Measurements from ENCODE around the gene ATP11A. TPM values are rescaled to one million over a fixed set of nuclear protein-coding genes. Genes with fewer than 3 reads are reported as not detected.

The ATP11A gene
- total and polyA plus RNA-seq, 4 donors = 3.1 to 68.1 (median 28.6) TPM

DNA sequence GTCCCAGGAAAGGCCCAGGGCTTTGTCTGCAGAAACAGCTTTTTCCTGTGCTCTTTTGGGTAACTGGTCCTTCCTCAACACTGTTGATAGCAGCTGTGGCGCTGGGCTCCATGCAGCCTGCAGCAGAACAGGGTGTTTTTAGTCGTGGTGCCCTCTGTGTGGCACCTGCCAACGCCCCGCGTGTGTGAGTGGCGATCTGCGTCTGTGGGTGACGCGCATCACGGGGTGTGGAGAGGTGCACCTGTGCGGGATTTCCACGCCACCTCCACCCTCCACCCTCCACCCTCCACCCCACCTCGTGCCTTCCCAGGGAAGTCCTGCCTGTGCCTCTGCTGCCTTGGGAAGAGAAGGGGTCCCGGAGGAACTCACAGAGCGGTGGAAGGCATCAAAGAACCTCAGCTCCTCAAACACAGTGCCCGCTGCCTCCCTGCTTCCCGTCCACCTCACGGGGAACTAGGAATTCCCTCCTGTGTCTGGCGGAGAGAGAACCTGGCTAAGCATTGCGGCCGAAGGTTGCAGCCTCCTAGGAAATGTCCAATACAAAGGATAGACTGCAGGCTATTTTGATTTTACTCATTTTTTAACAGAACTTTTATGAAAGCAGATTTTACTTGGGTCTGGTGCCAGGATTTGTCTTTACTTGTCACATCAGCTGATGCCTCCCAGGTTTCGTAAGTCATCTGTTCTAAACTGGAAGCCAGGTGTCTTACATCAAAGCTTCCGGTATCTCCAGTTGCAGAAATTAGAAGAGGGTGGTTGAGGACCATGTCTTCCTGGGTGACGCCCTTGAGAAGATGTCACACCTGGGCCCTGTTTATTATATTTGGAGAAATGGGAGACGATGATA lies 84.0 kb downstream of the ATP11A start:
- Histone ChIP-seq H3K9me3 (ENCODE audit: control insufficient read depth, low read length) (no peaks in the 10 kb centered on the region), H3K4me3 (ENCODE audit: low read length in 2 of 2) (no peak overlapping the region), H3K27me3 (ENCODE audit: control insufficient read depth in 1 of 2, insufficient read depth in 2 of 2, low read length in 1 of 2) (no peaks in the 10 kb centered on the region), H3K36me3 (ENCODE audit: control insufficient read depth in 1 of 2, insufficient read depth in 2 of 2, low read length in 1 of 2) (no peaks in the 10 kb centered on the region), H3K27ac (ENCODE audit: low read depth in 1 of 2, low read length in 2 of 2) (no peak overlapping the region), H3K4me1 (ENCODE audit: control insufficient read depth in 1 of 2, insufficient read depth in 2 of 2, low read length in 2 of 2) (no peaks in the 10 kb centered on the region)
- intact Hi-C loops (cut with DNase I) = no loop called here
- ATAC-seq (ENCODE audit: low FRiP score) (no peak), DNase-seq (peak in 1 of 2 donors; percentile 65)
- 95% methylated on average over 24 to 25 of the region's 25 CpGs for WGBS, 2 donors

DNA sequence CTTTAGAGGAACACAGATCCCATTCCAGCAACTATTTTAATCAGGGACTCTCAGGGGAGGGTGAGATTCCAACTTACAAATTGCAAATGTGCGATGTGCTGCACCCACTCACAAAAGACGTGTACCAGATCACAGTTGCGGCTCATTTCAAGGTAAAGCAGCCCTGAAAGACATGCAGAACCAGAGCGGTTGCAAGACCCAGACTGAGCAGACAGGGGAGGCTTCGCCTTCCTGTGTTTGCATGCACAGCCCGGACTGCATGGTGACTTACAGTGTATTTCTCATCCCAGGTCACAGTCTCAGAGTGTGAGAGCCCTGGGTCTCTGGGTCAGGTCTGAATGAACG lies 84.6 kb downstream of the ATP11A start:
- ATAC-seq (ENCODE audit: low FRiP score) = no peak
- intact Hi-C loops (cut with DNase I) = no loop called here
- no peaks in the 10 kb centered on the region for H3K9me3 ChIP-seq (ENCODE audit: control insufficient read depth, low read length)
- no peaks in the 10 kb centered on the region for H3K4me1 ChIP-seq (ENCODE audit: control insufficient read depth in 1 of 2, insufficient read depth in 2 of 2, low read length in 2 of 2)
- H3K27me3 ChIP-seq (ENCODE audit: control insufficient read depth in 1 of 2, insufficient read depth in 2 of 2, low read length in 1 of 2) = no peaks in the 10 kb centered on the region
- no peaks in the 10 kb centered on the region for H3K36me3 ChIP-seq (ENCODE audit: control insufficient read depth in 1 of 2, insufficient read depth in 2 of 2, low read length in 1 of 2)
- DNase-seq = peak in 1 of 2 donors; percentile 43
- no peak overlapping the region for H3K27ac ChIP-seq (ENCODE audit: low read depth in 1 of 2, low read length in 2 of 2)
- H3K4me3 ChIP-seq (ENCODE audit: low read length in 2 of 2) = no peak overlapping the region
- 96 to 97% methylated on average over 7 of the region's 7 CpGs for WGBS, 2 donors

DNA sequence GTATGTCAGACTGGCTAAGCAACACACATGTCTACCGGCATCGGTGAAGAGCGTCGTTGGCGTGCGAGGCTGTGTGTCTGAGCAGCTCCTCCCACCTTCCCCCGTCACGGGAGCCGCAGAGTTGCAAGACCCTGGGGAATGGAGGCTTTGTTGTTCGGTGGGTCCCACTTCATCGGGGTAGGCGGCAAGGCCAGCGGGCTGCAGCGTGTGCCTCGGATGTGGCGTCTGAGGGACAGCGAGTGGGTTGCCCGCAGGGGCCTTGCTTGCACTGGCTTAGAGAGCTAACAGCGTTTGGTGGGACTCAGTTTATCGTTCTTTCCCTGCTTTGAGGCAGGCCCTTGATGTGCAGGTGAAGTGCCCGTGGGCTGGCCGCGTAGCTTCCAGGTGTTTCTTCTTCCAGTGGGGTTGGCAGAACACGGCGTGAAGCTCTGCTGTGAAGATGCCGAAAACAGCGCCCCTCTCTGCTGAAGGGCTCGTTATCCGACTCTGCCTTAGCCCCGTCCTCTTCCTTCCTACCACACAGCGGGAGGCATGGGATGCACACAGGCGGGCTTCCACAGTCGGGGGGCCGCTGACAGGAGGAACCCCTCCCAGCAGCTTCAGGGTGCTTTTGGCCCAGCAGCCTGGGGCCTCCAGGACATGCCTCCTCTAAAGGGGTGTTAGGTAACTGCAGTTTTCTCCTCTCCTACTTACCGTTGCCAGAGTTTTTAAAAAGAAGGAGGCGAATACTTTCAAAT lies 85.2 kb downstream of the ATP11A start:
- DNase-seq (peak in 1 of 2 donors; percentile 68), ATAC-seq (ENCODE audit: low FRiP score) (no peak)
- intact Hi-C loops (cut with DNase I) = no loop called here
- 94 to 96% methylated on average over 36 of the region's 36 CpGs for WGBS, 2 donors
- H3K9me3 ChIP-seq (ENCODE audit: control insufficient read depth, low read length) = no peaks in the 10 kb centered on the region
- no peaks in the 10 kb centered on the region for H3K4me1 ChIP-seq (ENCODE audit: control insufficient read depth in 1 of 2, insufficient read depth in 2 of 2, low read length in 2 of 2)
- no peaks in the 10 kb centered on the region for H3K36me3 ChIP-seq (ENCODE audit: control insufficient read depth in 1 of 2, insufficient read depth in 2 of 2, low read length in 1 of 2)
- no peaks in the 10 kb centered on the region for H3K27me3 ChIP-seq (ENCODE audit: control insufficient read depth in 1 of 2, insufficient read depth in 2 of 2, low read length in 1 of 2)
- no peak overlapping the region for H3K4me3 ChIP-seq (ENCODE audit: low read length in 2 of 2)
- no peak overlapping the region for H3K27ac ChIP-seq (ENCODE audit: low read depth in 1 of 2, low read length in 2 of 2)

DNA sequence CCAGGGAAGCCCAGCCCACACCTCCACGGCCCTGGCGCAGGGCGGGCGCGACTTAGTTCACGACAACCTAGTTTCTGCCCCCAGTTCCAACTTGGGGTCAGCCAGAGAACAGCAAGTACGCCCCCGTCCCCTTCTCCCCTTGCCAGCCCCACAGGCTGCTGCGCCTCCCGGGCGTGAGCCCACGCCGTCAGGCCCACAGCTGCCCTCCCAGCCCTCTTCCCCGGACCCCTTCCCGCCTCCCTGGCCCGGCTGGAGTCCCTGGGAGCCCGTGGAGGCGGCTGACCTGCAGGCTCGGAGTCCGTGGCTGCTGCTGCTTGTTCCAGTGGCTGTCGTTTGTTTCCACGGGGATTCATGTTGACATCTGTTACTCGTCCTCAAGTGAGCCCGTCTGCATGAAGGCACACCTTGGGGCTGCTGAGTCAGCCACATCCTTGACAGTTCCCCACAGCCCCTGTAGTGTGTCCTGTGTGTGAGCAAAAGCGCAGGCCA lies 86.0 kb downstream of the ATP11A start:
- Histone ChIP-seq H3K4me1 (ENCODE audit: control insufficient read depth in 1 of 2, insufficient read depth in 2 of 2, low read length in 2 of 2) (no peaks in the 10 kb centered on the region), H3K9me3 (ENCODE audit: control insufficient read depth, low read length) (no peaks in the 10 kb centered on the region), H3K27ac (ENCODE audit: low read depth in 1 of 2, low read length in 2 of 2) (no peak overlapping the region), H3K36me3 (ENCODE audit: control insufficient read depth in 1 of 2, insufficient read depth in 2 of 2, low read length in 1 of 2) (no peaks in the 10 kb centered on the region), H3K27me3 (ENCODE audit: control insufficient read depth in 1 of 2, insufficient read depth in 2 of 2, low read length in 1 of 2) (no peaks in the 10 kb centered on the region), H3K4me3 (ENCODE audit: low read length in 2 of 2) (no peak overlapping the region)
- peak in 1 of 2 donors; percentile 60 for DNase-seq
- ATAC-seq (ENCODE audit: low FRiP score) = no peak
- intact Hi-C loops (cut with DNase I) = no loop called here
- 88 to 90% methylated on average over 25 of the region's 25 CpGs for WGBS, 2 donors

DNA sequence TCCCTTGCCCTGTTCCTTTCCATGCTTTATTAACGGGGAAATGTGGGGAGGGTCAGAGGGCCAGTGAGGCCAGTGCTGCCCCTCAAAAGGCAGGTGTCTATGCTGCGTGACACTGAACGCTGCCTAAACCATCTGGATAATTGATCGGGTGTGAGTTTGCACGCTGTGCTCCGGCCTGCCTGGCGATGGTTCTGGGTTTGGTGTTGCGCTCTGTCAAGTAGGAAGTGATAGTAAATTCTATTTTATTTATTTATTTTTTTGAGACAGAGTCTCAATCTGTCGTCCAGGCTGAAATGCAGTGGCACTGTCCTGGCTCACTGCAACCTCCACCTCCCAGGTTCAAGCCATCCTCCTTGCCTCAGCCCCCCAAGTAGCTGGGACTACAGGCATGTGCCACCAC lies 86.5 kb downstream of the ATP11A start:
- H3K4me3 ChIP-seq (ENCODE audit: low read length in 2 of 2) = no peak overlapping the region
- intact Hi-C loops (cut with DNase I) = no loop called here
- H3K27ac ChIP-seq (ENCODE audit: low read depth in 1 of 2, low read length in 2 of 2) = no peak overlapping the region
- ATAC-seq (ENCODE audit: low FRiP score) = no peak
- 95 to 96% methylated on average over 9 of the region's 9 CpGs for WGBS, 2 donors
- no peaks in the 10 kb centered on the region for H3K36me3 ChIP-seq (ENCODE audit: control insufficient read depth in 1 of 2, insufficient read depth in 2 of 2, low read length in 1 of 2)
- no peaks in the 10 kb centered on the region for H3K4me1 ChIP-seq (ENCODE audit: control insufficient read depth in 1 of 2, insufficient read depth in 2 of 2, low read length in 2 of 2)
- no peaks in the 10 kb centered on the region for H3K9me3 ChIP-seq (ENCODE audit: control insufficient read depth, low read length)
- H3K27me3 ChIP-seq (ENCODE audit: control insufficient read depth in 1 of 2, insufficient read depth in 2 of 2, low read length in 1 of 2) = no peaks in the 10 kb centered on the region
- peak in 1 of 2 donors; percentile 51 for DNase-seq

DNA sequence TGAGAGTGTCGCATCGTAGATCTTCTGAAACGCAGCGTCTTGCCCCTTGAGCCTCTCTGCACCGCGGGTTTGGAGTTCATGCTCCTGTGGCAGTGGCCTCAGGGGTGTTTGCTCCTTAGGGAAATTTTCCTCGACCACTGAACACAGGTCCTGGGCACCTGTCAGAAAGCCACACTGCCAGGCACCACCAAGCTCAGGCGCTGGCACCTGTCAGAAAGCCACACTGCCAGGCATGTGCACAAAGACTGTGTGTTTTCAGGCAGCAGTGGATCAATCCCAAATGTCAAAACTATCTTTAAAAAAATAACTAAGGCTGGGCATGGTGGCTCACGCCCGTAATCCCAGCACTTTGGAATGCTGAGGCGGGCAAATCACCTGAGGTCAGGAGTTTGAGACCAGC lies 87.1 kb downstream of the ATP11A start:
- no peaks in the 10 kb centered on the region for H3K9me3 ChIP-seq (ENCODE audit: control insufficient read depth, low read length)
- 92 to 95% methylated on average over 11 of the region's 11 CpGs for WGBS, 2 donors
- H3K27ac ChIP-seq (ENCODE audit: low read depth in 1 of 2, low read length in 2 of 2) = no peak overlapping the region
- H3K4me1 ChIP-seq (ENCODE audit: control insufficient read depth in 1 of 2, insufficient read depth in 2 of 2, low read length in 2 of 2) = no peaks in the 10 kb centered on the region
- no peaks in the 10 kb centered on the region for H3K27me3 ChIP-seq (ENCODE audit: control insufficient read depth in 1 of 2, insufficient read depth in 2 of 2, low read length in 1 of 2)
- intact Hi-C loops (cut with DNase I) = no loop called here
- ATAC-seq (ENCODE audit: low FRiP score) (no peak), DNase-seq (no peak)
- H3K36me3 ChIP-seq (ENCODE audit: control insufficient read depth in 1 of 2, insufficient read depth in 2 of 2, low read length in 1 of 2) = no peaks in the 10 kb centered on the region
- no peak overlapping the region for H3K4me3 ChIP-seq (ENCODE audit: low read length in 2 of 2)

DNA sequence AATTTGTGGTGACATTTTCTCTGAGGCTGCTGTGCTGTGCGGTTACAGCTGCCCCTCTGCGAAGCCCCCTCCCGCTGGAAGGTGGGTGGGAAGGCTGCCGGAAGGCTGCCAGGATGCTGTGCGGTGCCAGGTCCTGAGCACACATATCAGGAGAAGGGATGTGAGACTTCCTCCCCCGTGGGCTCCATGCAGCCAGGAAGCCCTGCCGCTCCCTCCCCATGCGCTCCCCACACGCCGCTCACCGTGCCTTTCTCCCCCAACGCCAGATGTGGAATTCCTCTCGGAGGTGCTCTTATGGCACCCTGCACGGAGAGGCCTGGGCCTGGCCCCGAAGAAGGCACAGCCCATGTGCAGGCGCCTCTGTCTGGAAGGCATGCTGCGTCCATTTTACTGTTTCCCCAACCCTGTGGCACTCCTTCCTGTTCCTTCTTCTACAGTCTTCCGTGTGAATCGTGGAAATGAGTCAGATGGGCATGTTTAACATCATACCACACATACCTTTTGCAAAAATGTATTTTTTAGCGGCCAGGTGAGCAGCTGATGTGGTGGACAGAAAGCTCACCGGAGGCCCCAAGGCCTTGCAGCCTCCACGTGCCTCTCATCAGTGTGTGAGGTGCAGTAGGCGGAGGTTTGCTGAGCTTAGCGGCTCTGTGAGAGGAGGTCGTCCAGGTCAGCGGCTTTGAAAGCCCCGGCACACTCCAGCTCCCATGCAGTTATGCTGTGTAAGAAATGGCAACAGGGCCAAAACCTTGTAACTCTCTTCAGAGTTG lies 88.0 kb downstream of the ATP11A start:
- peak in 1 of 2 donors; percentile 56 for DNase-seq
- Histone ChIP-seq H3K9me3 (ENCODE audit: control insufficient read depth, low read length) (no peaks in the 10 kb centered on the region), H3K4me1 (ENCODE audit: control insufficient read depth in 1 of 2, insufficient read depth in 2 of 2, low read length in 2 of 2) (no peaks in the 10 kb centered on the region), H3K4me3 (ENCODE audit: low read length in 2 of 2) (no peak overlapping the region), H3K27me3 (ENCODE audit: control insufficient read depth in 1 of 2, insufficient read depth in 2 of 2, low read length in 1 of 2) (no peaks in the 10 kb centered on the region), H3K36me3 (ENCODE audit: control insufficient read depth in 1 of 2, insufficient read depth in 2 of 2, low read length in 1 of 2) (no peaks in the 10 kb centered on the region), H3K27ac (ENCODE audit: low read depth in 1 of 2, low read length in 2 of 2) (no peak overlapping the region)
- WGBS, 2 donors = 83 to 92% methylated on average over 27 of the region's 27 CpGs
- ATAC-seq (ENCODE audit: low FRiP score) = no peak
- intact Hi-C loops (cut with DNase I) = no loop called here

DNA sequence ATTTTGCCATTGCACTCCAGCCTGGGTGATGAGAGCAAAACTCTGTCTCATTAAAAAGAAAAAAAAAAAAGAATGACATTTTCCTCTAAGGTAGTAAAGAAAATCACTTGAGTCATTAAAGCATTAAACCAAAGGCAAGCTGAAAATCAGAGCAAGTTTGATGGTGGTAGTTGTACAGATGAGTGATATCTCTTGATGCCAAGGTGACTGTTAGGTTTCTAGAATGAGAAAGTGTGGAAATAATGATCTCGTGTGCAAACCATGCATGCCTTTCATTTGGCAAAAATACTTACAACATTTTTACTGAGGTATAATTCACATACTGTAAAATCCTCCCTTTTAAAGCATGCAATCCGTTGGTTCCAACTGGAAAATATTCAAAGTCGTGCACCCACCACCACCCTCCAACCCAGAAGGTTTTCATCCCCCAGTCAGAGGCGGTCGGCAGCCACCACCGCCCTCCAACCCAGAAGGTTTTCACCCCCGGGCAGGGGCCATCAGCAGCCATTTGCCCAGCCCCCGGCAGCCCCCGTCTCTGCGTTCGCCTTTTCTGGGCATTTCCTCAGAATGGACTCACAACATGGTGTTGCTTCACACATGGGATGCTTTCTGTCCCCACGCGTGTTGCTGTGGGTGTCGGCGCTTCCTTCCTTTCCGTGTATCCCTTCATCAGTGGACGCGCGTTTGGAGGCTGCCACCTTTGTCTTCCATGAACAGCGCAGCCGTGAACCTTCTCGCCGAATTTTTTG lies 90.2 kb downstream of the ATP11A start:
- H3K27me3 ChIP-seq (ENCODE audit: control insufficient read depth in 1 of 2, insufficient read depth in 2 of 2, low read length in 1 of 2) = no peaks in the 10 kb centered on the region
- ATAC-seq (ENCODE audit: low FRiP score) (no peak), DNase-seq (peak in 1 of 2 donors; percentile 44)
- intact Hi-C loops (cut with DNase I) = no loop called here
- 81 to 84% methylated on average over 23 of the region's 23 CpGs for WGBS, 2 donors
- no peaks in the 10 kb centered on the region for H3K4me1 ChIP-seq (ENCODE audit: control insufficient read depth in 1 of 2, insufficient read depth in 2 of 2, low read length in 2 of 2)
- H3K4me3 ChIP-seq (ENCODE audit: low read length in 2 of 2) = no peak overlapping the region
- no peak overlapping the region for H3K27ac ChIP-seq (ENCODE audit: low read depth in 1 of 2, low read length in 2 of 2)
- H3K36me3 ChIP-seq (ENCODE audit: control insufficient read depth in 1 of 2, insufficient read depth in 2 of 2, low read length in 1 of 2) = no peaks in the 10 kb centered on the region
- no peaks in the 10 kb centered on the region for H3K9me3 ChIP-seq (ENCODE audit: control insufficient read depth, low read length)

Data from aorta (tissue), 5 donors.